ENCODE data around the gene PLCB2.

The PLCB2 gene

GRCh38 chr15:40307421-40308211 lies at the start of gene PLCB2:
Gene PLCB2, minus strand, starts transcription at chr15:40307935. Its CDS starts 263 bp downstream, at chr15:40307672.
- peak; percentile 61 for DNase-seq (ENCODE audit: low read depth)

DNA sequence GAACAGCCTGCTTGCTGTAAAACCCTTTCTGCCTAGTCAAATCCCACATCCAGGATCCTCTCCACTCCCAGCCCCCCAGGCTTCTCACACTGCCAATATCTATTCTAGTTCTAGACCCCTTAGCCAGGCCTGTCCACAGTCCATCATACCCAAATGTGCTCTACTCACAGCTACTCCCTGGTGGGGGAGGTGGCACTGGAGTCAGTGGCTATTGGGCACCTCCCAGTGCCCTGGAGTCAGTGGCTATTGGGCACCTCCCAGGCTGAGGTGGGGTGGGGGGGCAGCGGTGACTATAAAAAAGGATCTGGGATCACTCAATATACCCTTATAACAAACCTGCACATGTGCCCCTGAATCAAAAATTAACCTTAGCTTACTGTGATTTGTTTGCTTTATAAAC lies 49.5 kb upstream of the PLCB2 start:
- DNase-seq (ENCODE audit: low read depth) = no peak

- DNase-seq (ENCODE audit: low read depth) = no peak
These were observed 48.3 kb upstream of the PLCB2 start for GRCh38 chr15:40355976-40356585.

DNA sequence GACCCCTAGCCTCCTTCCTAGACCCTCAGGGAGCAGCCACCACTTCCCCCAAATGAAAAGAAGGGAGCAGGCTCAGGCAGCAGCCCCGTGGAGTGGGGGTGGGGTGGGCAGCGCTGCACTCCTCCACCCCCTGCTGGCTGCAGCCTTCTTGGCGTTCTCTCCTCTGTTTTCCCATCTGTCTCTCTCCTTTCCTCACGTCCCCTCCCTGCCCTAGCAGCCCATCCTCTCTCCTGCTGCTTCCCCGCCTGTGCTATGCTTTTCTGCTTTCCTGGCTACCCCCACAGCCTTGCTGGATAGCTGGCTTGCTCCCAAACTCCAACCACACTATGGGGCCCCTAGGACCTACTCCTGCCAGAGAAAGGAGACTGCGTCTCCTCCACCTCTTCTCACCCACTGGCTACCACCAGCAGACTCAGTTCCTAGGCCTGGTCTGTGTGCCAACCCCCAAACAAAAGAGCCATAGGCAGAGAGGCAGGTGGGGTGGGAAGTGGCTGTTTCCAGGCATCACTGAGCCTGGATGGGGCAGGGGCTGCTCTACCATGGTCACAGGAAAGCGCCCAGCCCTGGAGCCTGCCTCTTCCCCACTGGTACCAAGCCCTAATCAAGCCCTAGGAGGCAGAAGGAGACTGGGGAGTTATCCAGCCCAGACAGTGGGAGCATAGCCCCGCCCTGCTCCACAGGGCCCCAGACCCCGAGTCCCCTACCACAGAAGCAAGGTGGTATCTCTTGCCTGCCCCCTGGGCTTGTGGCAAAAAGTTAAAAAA lies 46.9 kb upstream of the PLCB2 start:
- DNase-seq (ENCODE audit: low read depth) = no peak

DNA sequence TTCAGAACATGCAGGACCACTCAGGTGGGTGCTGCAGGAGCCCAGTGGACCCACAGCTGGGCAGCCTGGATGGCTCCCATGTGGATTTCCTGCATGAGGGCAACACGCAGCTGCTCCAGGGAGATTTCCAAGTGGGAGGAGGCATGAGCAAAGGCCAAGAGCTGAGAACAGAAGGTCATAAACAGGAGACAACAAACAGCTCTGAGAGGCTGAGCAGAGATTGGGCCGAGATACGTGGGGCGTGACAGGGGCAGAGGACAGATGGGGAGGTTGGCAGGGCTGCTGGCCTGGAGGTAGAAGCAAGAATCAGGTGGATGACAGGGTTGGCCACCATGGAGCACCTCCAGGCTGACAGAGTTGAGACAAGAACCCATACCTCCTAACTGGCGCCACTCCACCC lies 46.0 kb upstream of the PLCB2 start:
- no peak for DNase-seq (ENCODE audit: low read depth)

DNA sequence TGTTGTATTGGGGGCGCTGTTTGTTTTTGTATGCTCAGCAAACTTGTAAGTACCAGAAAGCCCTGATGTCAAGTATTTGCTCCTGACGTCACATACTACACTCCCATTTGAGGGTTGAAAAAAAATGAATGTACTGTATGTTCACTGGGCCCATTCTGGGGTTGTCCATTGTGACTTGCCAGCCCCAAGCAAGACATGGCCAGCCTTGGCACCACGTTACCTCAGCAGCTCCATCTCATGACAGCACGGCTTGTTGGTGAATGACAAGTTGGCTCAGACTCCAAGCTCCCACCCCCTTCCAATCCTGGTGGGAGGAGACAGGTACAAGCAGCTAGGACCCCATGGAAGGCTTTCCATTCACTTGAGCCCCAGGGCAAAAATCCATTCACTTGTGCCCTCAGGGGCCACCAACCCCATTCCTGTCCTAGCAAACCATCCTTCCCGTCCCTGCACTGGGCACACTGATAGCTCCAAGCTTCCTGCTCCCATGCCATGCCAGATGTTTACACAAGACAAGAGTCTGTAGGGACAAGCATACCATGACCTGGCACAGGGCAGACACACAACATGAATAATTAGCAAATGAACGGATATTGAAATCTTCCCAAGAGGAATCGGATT lies 44.7 kb upstream of the PLCB2 start:
- DNase-seq (ENCODE audit: low read depth) = no peak

DNA sequence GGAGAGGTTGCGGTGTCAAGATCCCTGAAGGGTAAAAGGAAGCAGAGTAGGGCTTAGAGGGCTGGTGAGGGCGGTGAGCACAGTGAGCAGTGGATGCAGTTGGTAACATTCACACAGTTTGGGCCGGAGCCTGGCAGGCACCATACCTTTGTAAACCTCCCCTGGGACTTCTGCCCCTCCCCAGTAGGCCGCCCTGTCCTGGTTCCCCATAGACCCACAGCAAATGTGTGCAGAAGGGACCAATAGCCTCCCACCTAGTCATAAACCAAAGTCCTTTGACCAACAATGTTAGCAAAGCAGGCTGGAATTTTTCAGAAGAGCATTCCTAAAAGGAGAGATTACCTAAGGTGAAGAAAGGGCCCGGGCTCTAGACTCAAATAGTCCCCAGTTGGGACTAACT lies 41.4 kb upstream of the PLCB2 start:
- no peak for DNase-seq (ENCODE audit: low read depth)

DNA sequence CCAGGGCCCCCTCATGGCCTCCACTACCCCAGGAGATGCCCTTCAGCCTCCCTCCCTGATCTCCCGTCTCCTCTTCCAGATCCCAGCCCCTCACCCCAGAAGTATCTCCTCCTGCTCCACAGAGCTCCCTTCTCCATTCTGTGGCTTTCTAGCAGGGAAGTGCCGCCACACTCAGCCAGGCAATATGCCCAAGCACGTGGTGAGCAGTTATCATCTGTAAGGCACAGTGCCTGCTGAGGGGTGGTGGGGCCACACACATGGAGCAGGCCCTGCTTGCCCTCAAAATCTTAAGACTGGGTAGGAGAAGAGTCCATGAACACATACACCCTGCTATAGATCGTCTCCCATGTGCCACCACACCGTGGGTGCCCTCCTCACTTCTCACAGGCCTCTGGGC lies 40.7 kb upstream of the PLCB2 start:
- DNase-seq (ENCODE audit: low read depth) = no peak

GRCh38 chr15:40347559-40348473 lies 40.1 kb upstream of the PLCB2 start:
- no peak for DNase-seq (ENCODE audit: low read depth)

GRCh38 chr15:40346579-40347558 lies 39.1 kb upstream of the PLCB2 start:
- DNase-seq (ENCODE audit: low read depth) = no peak

DNA sequence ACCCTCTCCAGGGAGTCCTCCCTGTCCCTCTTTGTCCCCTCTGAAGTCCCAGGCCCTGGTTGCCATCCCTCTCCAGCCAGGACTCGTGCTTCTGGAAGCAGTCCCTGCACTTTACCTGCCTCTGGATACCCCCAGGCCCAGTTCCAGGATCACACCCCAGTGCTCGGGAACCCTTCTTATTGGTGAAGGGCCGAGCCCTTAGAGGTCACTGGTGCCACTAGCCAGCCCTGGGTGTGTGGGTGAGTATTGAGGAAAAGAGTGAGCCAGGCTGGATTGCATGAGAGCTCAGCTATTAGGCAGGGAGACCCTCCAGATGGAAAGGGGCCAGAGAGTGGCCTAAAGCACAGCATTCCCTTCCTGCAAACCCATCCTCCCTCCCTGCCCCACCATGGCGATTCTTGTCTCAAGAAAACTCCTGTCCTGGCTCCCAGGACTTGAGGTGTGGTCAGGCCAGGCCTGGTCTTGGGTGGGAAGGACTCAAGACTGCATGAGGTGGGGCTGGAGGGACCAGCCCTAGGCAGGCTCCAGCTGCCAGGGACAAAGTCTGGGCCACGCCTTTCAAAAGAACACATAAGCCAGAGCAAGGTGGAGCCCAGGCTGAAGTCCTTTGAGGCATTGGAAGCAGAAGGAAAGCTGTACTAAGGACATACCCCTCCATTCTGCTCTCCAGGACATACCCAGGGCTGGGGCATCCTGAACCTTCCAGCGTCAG lies 38.3 kb upstream of the PLCB2 start:
- DNase-seq (ENCODE audit: low read depth) = no peak

DNA sequence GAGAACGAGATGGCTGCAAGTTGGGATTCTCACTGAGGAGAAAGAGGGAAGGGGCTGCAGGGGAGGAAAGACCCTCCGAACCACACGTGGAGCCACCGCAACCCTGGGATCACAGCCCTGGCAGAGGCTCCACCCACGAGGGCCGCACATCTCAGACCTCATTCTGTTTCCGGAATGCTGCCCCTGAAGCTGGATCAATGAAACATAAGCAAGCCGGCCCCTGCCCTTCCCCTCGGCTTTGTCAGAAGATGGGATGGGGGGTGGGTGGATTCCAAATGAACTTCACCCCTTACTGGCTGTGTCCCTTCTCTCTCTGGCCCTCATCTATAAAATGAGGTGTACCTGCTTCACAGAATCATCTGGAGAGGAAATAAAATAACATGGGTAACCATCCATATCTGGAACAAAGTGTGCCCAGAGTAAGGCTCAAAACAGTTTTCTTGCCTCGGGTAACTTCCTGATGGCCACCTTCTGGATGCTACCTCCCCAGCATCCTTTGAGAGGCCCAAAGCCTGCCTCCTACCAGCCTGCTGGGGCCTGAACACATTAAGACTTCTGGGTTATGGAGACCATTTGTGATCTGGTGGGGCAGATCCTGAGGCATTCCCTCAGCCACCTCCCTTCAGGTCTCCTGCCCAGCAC lies 37.6 kb upstream of the PLCB2 start:
- DNase-seq (ENCODE audit: low read depth) = no peak

- DNase-seq (ENCODE audit: low read depth) = peak; percentile 45
These were observed 36.9 kb upstream of the PLCB2 start for GRCh38 chr15:40344631-40345120.

DNA sequence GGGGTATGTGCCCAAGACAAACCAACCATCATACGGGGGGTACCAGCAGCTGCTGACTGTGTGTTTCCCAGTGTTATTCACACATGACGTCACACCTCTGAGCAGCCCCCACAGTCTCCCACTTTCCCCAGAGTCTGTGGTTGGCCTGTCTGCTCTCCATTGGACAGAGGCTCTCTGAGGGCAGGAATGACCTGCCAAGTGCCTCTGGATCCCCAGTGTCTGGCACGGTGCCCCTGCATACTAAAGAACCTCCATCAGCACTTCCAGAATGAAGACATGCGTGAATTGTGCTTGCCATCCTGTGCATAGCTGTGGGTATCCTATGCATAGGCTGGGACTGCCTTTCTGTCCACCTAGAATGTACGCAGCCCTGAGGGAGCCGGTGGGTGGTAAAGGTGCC lies 36.5 kb upstream of the PLCB2 start:
- DNase-seq (ENCODE audit: low read depth) = no peak

GRCh38 chr15:40343512-40343911 lies 35.8 kb upstream of the PLCB2 start:
- DNase-seq (ENCODE audit: low read depth) = no peak

DNA sequence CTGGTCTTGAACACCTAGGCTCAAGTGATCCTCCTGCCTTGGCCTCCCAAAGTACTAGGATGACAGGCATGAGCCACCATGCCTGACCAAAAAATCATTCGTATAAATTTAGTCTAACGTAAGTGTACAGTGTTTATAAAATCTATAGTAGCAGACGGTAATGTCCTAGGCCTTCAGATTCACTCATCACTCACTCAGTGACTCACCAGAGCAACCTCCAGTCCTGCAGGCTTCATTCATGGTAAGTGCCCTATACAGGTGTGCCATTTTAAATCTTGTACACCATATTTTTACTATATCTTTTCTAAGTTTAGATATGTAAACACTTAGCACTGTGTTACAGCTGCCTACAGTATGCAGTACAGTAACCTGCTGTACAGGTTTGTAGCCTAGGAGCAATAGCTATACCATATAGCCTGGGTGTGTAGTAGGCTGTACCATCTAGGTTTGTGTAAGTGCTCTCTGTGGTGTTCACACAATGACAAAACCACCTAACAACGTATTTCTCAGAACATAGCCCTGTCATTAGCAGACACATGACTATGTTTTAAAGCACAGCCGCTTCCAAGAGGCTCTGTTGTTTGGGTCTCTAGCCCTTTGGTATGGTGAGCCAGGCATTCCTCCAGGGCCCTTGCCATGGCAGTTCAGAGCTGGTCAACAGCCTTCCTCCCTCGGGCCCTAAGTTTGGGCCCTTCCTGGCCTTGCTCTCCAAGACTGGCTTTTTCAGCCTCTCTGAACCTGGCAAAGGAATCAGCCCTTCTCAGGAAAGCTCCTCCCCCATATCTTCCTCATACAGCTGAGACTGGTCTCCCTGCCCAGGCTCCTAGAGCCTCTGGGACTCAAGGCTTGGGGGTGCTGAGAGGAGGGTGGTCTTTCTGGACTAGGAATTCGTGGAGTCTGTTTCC lies 34.9 kb upstream of the PLCB2 start:
- DNase-seq (ENCODE audit: low read depth) = no peak

DNA sequence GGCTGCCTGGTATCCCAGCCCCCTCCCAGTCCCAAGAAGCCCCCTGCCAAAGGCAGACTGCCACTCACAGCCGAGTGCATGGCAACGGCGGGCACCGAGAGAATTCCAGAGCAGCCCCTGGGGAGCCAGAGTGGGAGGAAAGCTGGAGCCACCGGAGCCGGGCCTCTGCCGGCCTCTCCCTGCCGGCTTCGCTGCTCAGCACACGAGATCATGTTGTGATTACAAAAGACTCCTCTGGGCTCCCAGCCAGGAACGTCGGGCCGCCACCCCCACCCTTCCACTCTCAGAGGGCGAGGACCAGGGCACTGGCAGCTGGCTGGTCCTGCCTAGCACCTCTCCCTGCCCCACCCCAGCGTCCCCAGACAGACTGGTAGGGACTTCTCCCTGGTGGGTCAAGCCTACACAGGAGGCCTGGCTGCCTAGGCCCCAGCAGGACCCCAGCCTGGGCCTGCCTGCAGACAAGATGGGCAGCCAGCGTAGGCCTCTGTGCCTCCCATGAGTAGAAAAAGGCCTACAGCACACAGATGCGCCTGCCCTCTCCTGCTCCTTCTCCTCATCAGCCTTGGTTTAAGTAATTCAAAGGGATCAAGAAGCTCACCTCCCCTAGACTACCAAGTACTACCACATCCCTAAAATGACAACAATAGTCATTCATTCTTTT lies 33.1 kb upstream of the PLCB2 start, which contains the start of gene CCDC9B:
TSS of gene CCDC9B (minus strand) at position 200 of the 661 bp plus-strand sequence. CDS start at position 80, 120 bp downstream.
- no peak for DNase-seq (ENCODE audit: low read depth)
